ENCODE measurements around the gene HABP2. TPM values are rescaled to one million over a fixed set of nuclear protein-coding genes. Genes with fewer than 3 reads are reported as not detected.

Gene HABP2
- total RNA-seq, 1 donor from 2014 or later = not detected

DNA sequence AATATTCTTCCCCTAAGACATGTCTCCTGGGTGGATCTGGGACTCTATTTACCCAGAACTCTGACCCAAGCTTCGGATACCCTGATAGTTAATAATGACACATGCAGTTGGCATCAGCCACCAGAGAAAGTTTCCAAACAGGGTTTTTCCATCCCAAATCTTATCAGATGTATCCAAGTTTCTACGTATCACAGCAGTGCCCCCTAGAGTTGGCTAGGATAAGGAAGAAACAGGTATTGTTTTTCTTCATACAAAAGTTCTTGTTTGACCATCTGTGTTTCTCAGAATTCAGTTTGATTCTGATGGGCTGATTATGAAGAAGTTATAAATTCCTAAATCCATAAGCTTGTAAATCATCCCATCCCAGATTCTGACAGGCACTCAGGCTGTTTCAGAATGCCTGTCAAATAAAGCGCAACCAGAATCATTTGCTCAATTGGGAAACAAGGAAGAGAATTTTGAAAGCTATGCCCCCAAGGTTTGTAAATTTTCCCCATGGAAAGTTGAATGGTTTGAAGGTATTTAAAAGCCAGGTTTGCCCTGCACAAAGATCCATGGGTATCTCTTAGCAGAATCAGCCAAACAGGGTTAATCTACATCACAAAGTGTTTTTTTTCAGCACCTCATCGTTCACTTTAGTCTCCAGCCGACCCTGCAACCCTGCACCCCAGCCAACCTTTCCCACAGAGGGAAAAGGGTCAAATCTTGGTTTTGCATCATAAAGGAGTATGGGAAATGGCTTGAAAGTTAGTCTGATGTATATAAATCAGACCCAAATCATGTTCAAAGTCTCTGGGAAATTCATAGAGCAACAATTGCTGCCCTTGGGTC is 63.6 kb downstream of the HABP2 start:
- no peaks in the 10 kb centered on the region for H3K9me3 Mint-ChIP-seq
- TF ChIP-seq, protein P1, sequence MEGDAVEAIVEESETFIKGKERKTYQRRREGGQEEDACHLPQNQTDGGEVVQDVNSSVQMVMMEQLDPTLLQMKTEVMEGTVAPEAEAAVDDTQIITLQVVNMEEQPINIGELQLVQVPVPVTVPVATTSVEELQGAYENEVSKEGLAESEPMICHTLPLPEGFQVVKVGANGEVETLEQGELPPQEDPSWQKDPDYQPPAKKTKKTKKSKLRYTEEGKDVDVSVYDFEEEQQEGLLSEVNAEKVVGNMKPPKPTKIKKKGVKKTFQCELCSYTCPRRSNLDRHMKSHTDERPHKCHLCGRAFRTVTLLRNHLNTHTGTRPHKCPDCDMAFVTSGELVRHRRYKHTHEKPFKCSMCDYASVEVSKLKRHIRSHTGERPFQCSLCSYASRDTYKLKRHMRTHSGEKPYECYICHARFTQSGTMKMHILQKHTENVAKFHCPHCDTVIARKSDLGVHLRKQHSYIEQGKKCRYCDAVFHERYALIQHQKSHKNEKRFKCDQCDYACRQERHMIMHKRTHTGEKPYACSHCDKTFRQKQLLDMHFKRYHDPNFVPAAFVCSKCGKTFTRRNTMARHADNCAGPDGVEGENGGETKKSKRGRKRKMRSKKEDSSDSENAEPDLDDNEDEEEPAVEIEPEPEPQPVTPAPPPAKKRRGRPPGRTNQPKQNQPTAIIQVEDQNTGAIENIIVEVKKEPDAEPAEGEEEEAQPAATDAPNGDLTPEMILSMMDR (IDR thresholded peaks at IDR 0.05) = no peak
- ATAC-seq (ENCODE audit: low read depth) = no peak
- intact Hi-C loops (cut with micrococcal nuclease) = no loop called here
- ChIA-PET POLR2A (no interaction called here), CTCF (no interaction called here)
- no peak overlapping the region for H3K27ac Mint-ChIP-seq
- no peaks in the 10 kb centered on the region for H3K36me3 Mint-ChIP-seq (ENCODE audit: low read depth)
- no peaks in the 10 kb centered on the region for H3K4me1 Mint-ChIP-seq
- DNase-seq = no peak
- peaks cover 30% of the 10 kb centered on the region for H3K27me3 Mint-ChIP-seq
- H3K4me3 Mint-ChIP-seq = no peak overlapping the region

DNA sequence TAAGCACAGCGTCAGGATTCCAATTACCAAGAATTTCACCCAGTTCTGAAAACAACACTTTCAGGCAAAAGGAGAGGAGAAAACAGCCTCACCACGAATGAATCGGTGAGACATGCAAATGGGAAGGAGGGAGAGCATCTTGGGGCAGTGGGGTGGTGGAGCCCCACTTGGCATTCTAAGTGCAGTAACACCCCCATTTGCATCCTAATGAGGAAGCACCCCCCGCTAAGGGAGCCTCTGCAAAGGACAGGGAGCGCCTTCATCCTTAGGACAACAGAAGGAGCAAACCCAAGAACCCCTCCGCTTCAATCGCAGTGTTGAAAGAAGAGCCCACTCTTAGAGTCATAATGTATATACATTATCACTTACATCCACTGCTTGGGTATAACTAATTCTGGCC is 64.2 kb downstream of the HABP2 start:
- no peaks in the 10 kb centered on the region for H3K36me3 Mint-ChIP-seq (ENCODE audit: low read depth)
- H3K9me3 Mint-ChIP-seq = no peaks in the 10 kb centered on the region
- no peak for DNase-seq
- H3K27me3 Mint-ChIP-seq = peaks cover 25% of the 10 kb centered on the region
- no peak overlapping the region for H3K4me3 Mint-ChIP-seq
- no peaks in the 10 kb centered on the region for H3K4me1 Mint-ChIP-seq
- CTCF ChIA-PET = no interaction called here
- H3K27ac Mint-ChIP-seq = no peak overlapping the region
- intact Hi-C loops (cut with micrococcal nuclease) = no loop called here
- TF ChIP-seq, protein P1 (IDR thresholded peaks at IDR 0.05) = no peak
- POLR2A ChIA-PET = no interaction called here
- ATAC-seq (ENCODE audit: low read depth) = no peak

DNA sequence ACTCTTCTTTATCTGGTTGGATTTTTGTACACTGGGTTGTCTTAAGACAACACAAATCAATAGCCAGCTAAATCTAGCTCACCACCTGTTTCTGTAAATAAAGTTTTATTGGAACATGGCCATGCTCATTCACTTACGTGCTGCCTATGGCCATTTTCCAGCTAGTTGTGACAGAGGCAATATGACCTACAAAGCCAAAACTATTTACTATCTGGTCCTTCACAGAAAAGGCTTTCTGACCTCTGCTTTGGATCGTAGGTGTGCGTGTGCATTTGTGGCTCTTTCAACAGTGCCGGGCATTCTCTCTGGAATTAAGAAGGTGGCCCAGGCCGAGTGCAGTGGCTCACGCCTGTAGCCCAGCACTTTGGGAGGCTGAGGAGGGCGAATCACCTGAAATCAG is 65.5 kb downstream of the HABP2 start:
- Mint-ChIP-seq H3K27ac (no peak overlapping the region), H3K9me3 (no peaks in the 10 kb centered on the region), H3K27me3 (peaks cover 24% of the 10 kb centered on the region), H3K4me1 (no peaks in the 10 kb centered on the region), H3K4me3 (no peak overlapping the region), H3K36me3 (ENCODE audit: low read depth) (no peaks in the 10 kb centered on the region)
- DNase-seq (no peak), ATAC-seq (ENCODE audit: low read depth) (no peak)
- CTCF ChIA-PET = no interaction called here
- POLR2A ChIA-PET = no interaction called here
- TF ChIP-seq, protein P1 (IDR thresholded peaks at IDR 0.05) = no peak
- intact Hi-C loops (cut with micrococcal nuclease) = no loop called here

DNA sequence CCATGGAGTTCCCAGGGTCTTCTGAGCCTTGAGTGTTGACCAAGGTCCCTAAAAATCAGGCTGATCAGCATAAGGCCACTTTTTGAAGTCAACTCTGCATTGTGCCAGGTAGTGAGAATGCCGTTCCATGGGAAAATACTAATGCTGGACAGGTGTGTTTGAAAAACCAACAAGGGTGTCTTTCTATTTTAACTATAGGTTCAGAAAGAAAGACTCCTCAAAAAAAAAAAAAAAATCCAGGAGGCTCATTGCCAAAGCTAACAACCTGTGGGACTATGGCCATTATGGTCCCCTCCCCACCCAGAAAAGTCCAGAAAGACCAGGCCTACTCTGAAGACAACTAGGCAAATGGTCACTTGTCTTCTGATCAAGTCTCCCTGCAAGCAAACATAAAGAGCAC is 66.5 kb downstream of the HABP2 start:
- ChIA-PET POLR2A (no interaction called here), CTCF (no interaction called here)
- Mint-ChIP-seq H3K36me3 (ENCODE audit: low read depth) (no peaks in the 10 kb centered on the region), H3K4me1 (no peaks in the 10 kb centered on the region), H3K9me3 (no peaks in the 10 kb centered on the region), H3K27ac (no peak overlapping the region), H3K27me3 (peaks cover 26% of the 10 kb centered on the region), H3K4me3 (no peak overlapping the region)
- TF ChIP-seq, protein P1 (IDR thresholded peaks at IDR 0.05) = no peak
- DNase-seq (no peak), ATAC-seq (ENCODE audit: low read depth) (no peak)
- intact Hi-C loops (cut with micrococcal nuclease) = no loop called here

DNA sequence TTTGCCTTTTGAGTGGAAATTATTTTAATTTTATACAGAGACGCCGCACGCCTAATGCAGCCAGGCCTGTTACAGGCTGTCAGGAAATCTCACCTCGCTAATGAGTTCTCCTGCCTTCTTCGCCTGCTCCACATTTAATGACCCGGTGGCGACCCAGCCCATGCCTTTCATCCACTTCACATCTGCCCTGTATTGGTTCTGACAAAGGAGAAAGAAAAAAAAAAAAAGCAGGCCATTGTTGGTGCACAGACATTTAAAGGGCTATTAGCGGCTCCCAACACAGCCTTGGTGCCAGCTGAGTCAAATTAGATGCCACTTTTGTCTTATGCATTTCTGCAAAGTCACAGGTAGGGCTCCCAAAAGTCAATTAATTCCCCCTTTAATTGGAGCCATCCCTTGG is 67.7 kb downstream of the HABP2 start:
- DNase-seq (no peak), ATAC-seq (ENCODE audit: low read depth) (no peak)
- H3K4me1 Mint-ChIP-seq = no peaks in the 10 kb centered on the region
- intact Hi-C loops (cut with micrococcal nuclease) = no loop called here
- CTCF ChIA-PET = no interaction called here
- no peak overlapping the region for H3K4me3 Mint-ChIP-seq
- H3K9me3 Mint-ChIP-seq = no peaks in the 10 kb centered on the region
- no peaks in the 10 kb centered on the region for H3K36me3 Mint-ChIP-seq (ENCODE audit: low read depth)
- TF ChIP-seq, protein P1 (IDR thresholded peaks at IDR 0.05) = no peak
- H3K27me3 Mint-ChIP-seq = peaks cover 30% of the 10 kb centered on the region
- POLR2A ChIA-PET = no interaction called here
- H3K27ac Mint-ChIP-seq = no peak overlapping the region
